Measurements from ENCODE around the gene MVB12A.

The MVB12A gene

GRCh38 chr19:17456127-17456526, 36.3 kb downstream of the MVB12A start:
- Histone ChIP-seq H3K4me3 (IDR thresholded peaks at IDR 0.05; ENCODE audit: insufficient read depth, low read depth, low read length) (no peak overlapping the region), H2AFZ (ENCODE audit: low read depth) (no peak overlapping the region), H3K79me2 (ENCODE audit: insufficient read depth, low read depth) (no peaks in the 10 kb centered on the region), H3K27me3 (ENCODE audit: insufficient read depth, low read depth) (peaks cover 12% of the 10 kb centered on the region), H3K36me3 (ENCODE audit: insufficient read depth) (no peaks in the 10 kb centered on the region), H3K4me1 (ENCODE audit: low read depth, poor library complexity, severe bottlenecking) (peaks cover 17% of the 10 kb centered on the region), H3K9ac (no peak overlapping the region), H3K27ac (no peak overlapping the region), H4K20me1 (ENCODE audit: insufficient read depth) (no peaks in the 10 kb centered on the region), H3K4me2 (no peak overlapping the region)
- no peak for TF ChIP-seq CTCF (conservative IDR thresholded peaks at IDR 0.05; ENCODE audit: low read depth, low read length)

GRCh38 chr19:17457616-17458015, 37.8 kb downstream of the MVB12A start:
- H3K36me3 ChIP-seq (ENCODE audit: insufficient read depth): no peaks in the 10 kb centered on the region
- H3K4me3 ChIP-seq (IDR thresholded peaks at IDR 0.05; ENCODE audit: insufficient read depth, low read depth, low read length): no peak overlapping the region
- H3K4me2 ChIP-seq: no peak overlapping the region; the same call in 1 of the 2 replicates
- H3K79me2 ChIP-seq (ENCODE audit: insufficient read depth, low read depth): no peaks in the 10 kb centered on the region
- peaks cover 17% of the 10 kb centered on the region for H3K4me1 ChIP-seq (ENCODE audit: low read depth, poor library complexity, severe bottlenecking)
- no peak for TF ChIP-seq CTCF (conservative IDR thresholded peaks at IDR 0.05; ENCODE audit: low read depth, low read length)
- no peak overlapping the region for H2AFZ ChIP-seq (ENCODE audit: low read depth)
- H3K27ac ChIP-seq: no peak overlapping the region
- no peaks in the 10 kb centered on the region for H4K20me1 ChIP-seq (ENCODE audit: insufficient read depth)
- no peak overlapping the region for H3K9ac ChIP-seq
- H3K27me3 ChIP-seq (ENCODE audit: insufficient read depth, low read depth): peaks cover 12% of the 10 kb centered on the region

- Histone ChIP-seq H4K20me1 (ENCODE audit: insufficient read depth) (no peaks in the 10 kb centered on the region), H3K79me2 (ENCODE audit: insufficient read depth, low read depth) (no peaks in the 10 kb centered on the region), H3K9ac (no peak overlapping the region), H3K4me1 (ENCODE audit: low read depth, poor library complexity, severe bottlenecking) (peaks cover 9% of the 10 kb centered on the region), H3K36me3 (ENCODE audit: insufficient read depth) (no peaks in the 10 kb centered on the region), H3K4me3 (IDR thresholded peaks at IDR 0.05; ENCODE audit: insufficient read depth, low read depth, low read length) (no peak overlapping the region), H2AFZ (ENCODE audit: low read depth) (no peak overlapping the region), H3K4me2 (no peak overlapping the region), H3K27ac (no peak overlapping the region), H3K27me3 (ENCODE audit: insufficient read depth, low read depth) (peaks cover 12% of the 10 kb centered on the region)
- no peak for TF ChIP-seq CTCF (conservative IDR thresholded peaks at IDR 0.05; ENCODE audit: low read depth, low read length)
Measured at GRCh38 chr19:17458970-17459369, 39.1 kb downstream of the MVB12A start.

- Histone ChIP-seq H3K4me3 (IDR thresholded peaks at IDR 0.05; ENCODE audit: insufficient read depth, low read depth, low read length) (no peak within 1 kb of the TSS), H3K4me2 (no peak within 1 kb of the TSS), H3K79me2 (ENCODE audit: insufficient read depth, low read depth) (no peaks in the 10 kb centered on the region), H3K27me3 (ENCODE audit: insufficient read depth, low read depth) (peaks cover 6% of the 10 kb centered on the region), H2AFZ (ENCODE audit: low read depth) (no peak within 1 kb of the TSS), H3K9ac (no peak within 1 kb of the TSS), H3K27ac (no peak within 1 kb of the TSS), H3K36me3 (ENCODE audit: insufficient read depth) (no peaks in the 10 kb centered on the region), H4K20me1 (ENCODE audit: insufficient read depth) (no peaks in the 10 kb centered on the region), H3K4me1 (ENCODE audit: low read depth, poor library complexity, severe bottlenecking) (peaks cover 10% of the 10 kb centered on the region)
- no peak for TF ChIP-seq CTCF (conservative IDR thresholded peaks at IDR 0.05; ENCODE audit: low read depth, low read length)
Measured at GRCh38 chr19:17460372-17461230, 40.8 kb downstream of the MVB12A start, which contains the start of gene NXNL1. Gene NXNL1 (minus strand): TSS chr19:17460926. CDS start chr19:17460869, 57 bp downstream.
